GM15510 (cell line): ENCODE results near the gene PHTF1.

Source experiments
- POLR2A ChIP-seq: IDR thresholded peaks from 3 replicates; pipeline ENCODE4 v1.6.1; 2011; ENCODE audit warnings: borderline replicate concordance; ENCODE audit not compliant: insufficient read length; ENCODE audit errors: extremely low read depth

Gene PHTF1

DNA sequence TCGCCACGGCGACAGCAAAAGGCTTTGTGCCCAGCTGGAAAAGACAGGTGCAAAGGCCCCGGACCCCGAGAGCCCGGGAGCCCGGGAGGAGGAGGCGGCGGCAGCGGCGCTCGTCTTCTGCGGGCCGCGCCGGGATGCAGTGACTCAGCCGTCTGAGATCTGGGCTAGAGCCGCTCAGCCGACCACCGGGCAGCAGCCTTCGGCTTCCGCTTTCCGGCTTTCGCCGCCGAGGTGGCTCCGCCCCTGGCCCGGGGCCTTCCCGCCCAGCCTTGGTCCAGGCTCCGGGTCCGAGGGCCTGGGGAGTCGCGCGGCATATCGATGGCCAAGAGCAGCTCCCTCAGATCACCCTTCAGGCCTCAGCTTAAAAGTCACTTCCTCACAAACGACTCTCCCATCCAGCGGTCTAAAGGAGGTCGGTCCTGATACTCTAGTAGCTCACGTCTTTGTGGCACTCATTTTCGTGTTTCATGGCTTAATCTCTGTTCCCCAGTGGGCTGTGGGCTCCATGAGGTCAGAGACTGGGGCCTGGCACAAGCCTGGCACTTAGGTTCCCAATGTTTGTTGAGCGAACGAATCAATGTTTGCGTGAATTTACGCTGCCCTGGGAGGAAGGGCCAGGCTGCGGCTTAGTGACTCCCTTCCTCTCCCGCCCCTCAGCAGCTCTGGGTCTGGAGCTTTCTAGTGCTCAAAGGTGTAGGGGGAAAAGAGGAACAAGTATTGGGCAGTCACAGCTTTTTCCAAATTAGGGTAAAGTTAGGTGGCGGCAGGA lies at the start of gene PHTF1:
Gene PHTF1 (minus strand): TSS at position 154 of the 769 bp plus-strand sequence. CDS start 783 bp downstream, outside the sequence.
- TF ChIP-seq POLR2A: peak; percentile 91

DNA sequence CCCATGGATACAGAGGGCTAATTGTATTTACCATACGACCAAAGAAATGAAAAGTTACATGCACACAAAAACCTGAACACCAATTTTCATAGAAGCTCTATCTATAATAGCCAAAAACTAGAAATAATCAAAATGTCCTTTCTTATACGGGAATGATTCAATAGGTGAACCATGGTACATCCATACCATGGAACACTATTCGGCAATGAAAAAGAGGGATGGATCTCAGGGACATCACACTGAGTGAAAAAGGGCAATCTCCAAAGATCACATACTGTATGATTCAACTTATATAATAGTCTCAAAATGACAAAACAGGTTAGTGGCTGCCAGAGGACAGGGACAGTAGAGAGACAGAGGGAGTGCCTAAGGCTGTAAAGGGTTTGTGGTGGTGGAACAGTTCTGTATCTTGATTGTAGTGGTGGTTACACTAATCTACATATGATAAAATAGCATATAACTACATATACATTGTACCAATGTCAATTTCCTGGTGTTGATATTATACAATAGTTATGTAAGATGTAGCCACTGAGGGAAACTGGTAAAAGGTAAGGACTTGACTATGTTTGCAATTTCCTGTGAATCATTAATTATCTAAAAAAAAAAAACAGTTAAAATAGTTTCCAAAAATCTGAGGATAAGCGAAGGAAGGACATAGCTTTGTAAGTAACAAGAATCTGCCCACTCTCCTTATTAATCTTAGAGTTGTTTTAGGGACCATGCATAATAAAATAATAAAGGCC lies 49.3 kb upstream of the PHTF1 start:
- no peak for TF ChIP-seq POLR2A

- TF ChIP-seq POLR2A: no peak
Measured at GRCh38 chr1:113805639-113806038, 46.4 kb upstream of the PHTF1 start.

GRCh38 chr1:113805256-113805531 lies 45.9 kb upstream of the PHTF1 start:
- no peak for TF ChIP-seq POLR2A

DNA sequence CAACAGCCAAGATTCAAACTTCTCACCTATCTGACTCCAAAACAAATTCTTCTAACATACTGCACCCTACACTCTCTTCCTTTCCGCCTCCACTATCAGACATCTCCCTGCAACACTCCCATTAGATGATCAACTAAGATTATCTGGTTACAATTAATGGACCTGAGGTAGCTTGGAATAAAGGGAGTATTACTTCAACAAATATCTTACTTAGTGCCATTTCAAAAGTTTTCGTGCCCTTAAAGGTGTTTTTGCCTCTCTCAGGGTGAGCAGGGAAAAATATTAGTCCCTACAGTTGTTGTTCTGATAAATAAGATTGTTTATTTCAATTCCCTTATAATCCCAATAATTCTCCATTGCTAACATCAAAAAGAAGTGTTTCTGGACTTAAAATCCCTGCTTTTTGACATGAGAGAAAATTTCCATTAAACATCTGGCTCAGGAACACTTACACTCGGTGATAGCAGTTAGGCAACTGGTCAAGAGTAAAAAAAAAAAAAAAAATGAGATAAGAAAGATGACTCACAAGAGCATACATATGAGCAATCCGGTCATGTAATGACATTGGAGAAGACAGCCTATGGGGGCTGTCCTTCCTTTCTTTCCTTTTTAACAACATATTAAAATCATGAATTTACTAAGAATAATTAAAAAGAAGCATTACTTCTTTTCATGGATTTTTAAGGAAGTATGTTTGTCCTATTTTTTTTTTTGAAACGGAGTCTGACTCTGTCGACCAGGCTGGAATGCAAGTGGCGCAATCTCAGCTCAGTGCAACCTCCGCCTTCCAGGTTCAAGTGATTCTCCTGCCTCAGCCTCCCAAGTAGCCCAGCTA lies 45.4 kb upstream of the PHTF1 start:
- TF ChIP-seq POLR2A: no peak

- no peak for TF ChIP-seq POLR2A
Measured at GRCh38 chr1:113802367-113803007, 43.2 kb upstream of the PHTF1 start.

GRCh38 chr1:113800487-113800886 lies 41.2 kb upstream of the PHTF1 start:
- TF ChIP-seq POLR2A: no peak

GRCh38 chr1:113797472-113797871 lies 38.2 kb upstream of the PHTF1 start:
- TF ChIP-seq POLR2A: no peak

DNA sequence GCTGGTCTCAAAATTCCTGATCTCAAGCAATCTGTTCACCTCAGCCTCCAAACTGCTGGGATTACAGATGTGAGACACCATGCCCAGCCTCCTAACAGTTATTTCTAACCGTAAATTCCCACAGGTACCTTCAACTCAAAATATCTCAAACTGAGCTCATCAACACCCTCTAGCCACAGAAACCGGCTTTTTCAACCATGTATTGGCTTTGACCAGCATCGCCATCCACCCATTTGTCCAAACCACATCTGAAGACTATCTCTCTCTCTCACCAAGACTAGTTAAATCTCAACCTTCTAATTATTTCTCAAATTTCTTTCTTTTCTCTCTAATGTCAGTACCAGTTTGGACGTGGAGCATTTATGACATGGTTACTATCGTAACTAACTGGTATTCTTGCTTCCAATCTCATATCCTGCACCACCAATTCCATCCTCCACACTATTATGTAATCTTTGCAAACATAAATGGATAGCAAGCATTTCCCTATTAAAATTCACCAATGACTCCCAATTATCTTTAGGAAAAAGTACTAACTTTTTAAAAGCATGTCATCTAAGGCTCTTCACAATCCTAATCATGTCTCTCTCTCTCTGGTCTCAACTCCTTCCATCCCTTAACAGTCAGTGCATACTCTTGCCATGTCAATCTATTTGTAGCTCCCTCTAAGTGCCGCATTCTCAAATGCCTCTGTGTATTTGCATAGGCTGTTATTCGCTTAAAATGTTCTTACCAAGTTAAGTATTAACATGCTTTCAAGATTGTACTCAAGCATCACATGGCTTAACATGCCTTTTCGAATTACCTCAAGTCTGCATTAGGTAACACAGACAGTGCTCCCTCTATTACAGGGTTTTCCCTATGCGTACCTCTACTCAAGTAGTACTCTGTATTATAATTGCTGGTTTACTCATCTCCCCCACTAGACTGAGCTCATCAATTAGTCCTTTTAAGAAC lies 34.9 kb upstream of the PHTF1 start:
- TF ChIP-seq POLR2A: no peak

DNA sequence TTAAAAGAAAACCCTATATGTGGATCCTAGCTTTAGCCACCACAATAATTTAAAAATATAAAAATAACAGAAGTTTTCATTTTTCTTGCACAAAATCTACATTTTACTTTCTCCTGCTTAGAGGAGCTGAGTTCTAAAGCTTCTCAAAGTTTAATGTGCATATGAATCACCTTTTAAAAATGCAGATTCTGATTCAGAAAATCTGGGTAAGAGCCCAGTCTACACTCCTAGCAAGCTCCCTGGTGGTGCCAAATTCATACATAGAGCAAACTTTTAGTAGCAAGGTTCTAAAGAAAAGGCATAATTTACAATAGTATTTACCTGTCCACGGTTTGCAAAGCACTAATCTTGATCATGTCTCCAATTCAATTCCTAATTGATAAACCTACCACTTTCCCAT lies 33.7 kb upstream of the PHTF1 start:
- TF ChIP-seq POLR2A: no peak

- TF ChIP-seq POLR2A: no peak
Measured at GRCh38 chr1:113792471-113792870, 33.2 kb upstream of the PHTF1 start.

DNA sequence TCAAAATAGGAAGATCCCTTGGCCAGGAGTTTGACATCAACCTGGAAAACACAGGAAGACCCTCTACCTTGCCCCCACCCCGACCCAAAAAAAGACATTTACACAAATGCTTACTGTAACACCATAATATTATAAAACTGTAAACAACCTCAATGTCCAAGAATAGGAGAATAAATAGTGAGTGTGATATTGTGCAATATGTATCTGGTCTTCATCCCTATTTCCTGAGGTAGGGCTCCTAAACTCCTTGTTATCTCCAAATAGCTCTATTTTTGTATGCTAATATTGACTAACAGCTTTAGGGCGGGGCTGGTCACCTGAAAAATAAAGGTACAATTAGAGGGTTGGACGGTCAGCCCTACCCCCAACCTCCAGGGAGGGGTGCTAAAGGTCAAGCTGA lies 29.5 kb upstream of the PHTF1 start:
- TF ChIP-seq POLR2A: no peak

DNA sequence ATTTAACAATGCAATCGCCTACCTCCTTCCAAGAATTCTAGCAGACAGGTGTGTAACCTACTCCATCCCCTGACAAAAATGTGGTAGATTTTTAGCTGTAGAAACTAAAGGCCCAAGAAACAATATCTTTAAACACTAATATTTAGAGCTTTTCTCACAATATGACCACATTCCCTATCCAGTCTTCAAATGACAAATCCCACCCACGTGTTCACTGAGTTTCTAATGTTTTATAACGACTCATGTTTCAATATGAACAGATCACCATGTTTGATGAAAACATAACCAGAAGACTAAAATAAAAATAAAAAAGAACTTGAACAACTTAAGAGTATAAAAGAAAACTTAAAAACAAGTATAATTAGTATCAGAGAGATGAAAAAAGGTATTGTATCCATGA lies 28.4 kb upstream of the PHTF1 start:
- no peak for TF ChIP-seq POLR2A

- TF ChIP-seq POLR2A: no peak
Measured at GRCh38 chr1:113786069-113786468, 26.8 kb upstream of the PHTF1 start.

DNA sequence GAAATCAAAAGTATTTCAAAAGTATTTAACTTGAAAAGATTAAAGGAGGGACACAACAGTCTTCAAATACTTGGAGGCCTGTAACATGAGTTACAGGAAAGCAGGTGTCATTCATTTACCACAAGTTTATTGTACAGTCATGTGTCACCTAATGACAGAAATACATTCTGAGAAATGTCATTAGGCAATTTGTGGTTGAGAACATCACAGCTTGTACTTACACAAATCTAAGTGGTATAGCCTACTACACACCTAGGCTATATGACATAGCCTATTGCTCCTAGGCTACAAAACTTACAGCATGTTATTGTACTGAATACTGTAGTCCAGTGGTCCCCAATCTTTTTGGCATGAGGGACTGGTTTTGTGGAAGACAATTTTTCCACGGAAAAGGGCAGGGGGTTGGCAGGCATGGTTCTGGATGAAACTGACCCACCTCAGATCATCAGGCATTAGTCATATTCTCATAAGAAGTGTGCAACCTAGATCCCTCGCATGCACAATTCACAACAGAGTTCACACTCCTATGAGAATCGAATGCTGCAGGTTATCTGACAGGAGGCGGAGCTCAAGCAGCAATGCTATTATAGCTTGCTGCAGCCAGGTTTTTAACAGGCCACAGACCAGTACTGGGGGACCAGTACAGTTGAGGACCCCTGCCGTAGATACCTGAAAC lies 25.0 kb upstream of the PHTF1 start:
- TF ChIP-seq POLR2A: no peak
